ENCODE measurements around the gene LPCAT2.

Gene LPCAT2

GRCh38 chr16:55508941-55509931, at the start of gene LPCAT2:
TSS of gene LPCAT2 (plus strand) at chr16:55509072. CDS start at chr16:55509182, 110 bp downstream.
- DNase-seq (ENCODE audit: low read depth in 1 of 2, low spot score in 1 of 2), result peak in 1 of 2 donors; percentile 10

GRCh38 chr16:55462241-55462640, 46.6 kb upstream of the LPCAT2 start:
- DNase-seq (ENCODE audit: low read depth in 1 of 2, low spot score in 1 of 2), result no peak

GRCh38 chr16:55464375-55464774, 44.5 kb upstream of the LPCAT2 start:
- DNase-seq (ENCODE audit: low read depth in 1 of 2, low spot score in 1 of 2), result no peak

- peak; percentile 78 to 79 for DNase-seq (ENCODE audit: low read depth in 1 of 2, low spot score in 1 of 2)
Observed at GRCh38 chr16:55465077-55465896, 43.6 kb upstream of the LPCAT2 start.

- DNase-seq (ENCODE audit: low read depth in 1 of 2, low spot score in 1 of 2), result no peak
Observed at GRCh38 chr16:55466209-55466608, 42.7 kb upstream of the LPCAT2 start.

GRCh38 chr16:55467898-55468297, 41.0 kb upstream of the LPCAT2 start:
- DNase-seq (ENCODE audit: low read depth in 1 of 2, low spot score in 1 of 2), result no peak

- DNase-seq (ENCODE audit: low read depth in 1 of 2, low spot score in 1 of 2), result no peak
Observed at GRCh38 chr16:55468352-55468990, 40.4 kb upstream of the LPCAT2 start.

GRCh38 chr16:55469821-55470532, 38.9 kb upstream of the LPCAT2 start:
- no peak for DNase-seq (ENCODE audit: low read depth in 1 of 2, low spot score in 1 of 2)

- DNase-seq (ENCODE audit: low read depth in 1 of 2, low spot score in 1 of 2), result no peak
Observed at GRCh38 chr16:55470533-55471371, 38.1 kb upstream of the LPCAT2 start.

- DNase-seq (ENCODE audit: low read depth in 1 of 2, low spot score in 1 of 2), result no peak
Observed at GRCh38 chr16:55471448-55472097, 37.3 kb upstream of the LPCAT2 start.

GRCh38 chr16:55473587-55473986, 35.3 kb upstream of the LPCAT2 start:
- no peak for DNase-seq (ENCODE audit: low read depth in 1 of 2, low spot score in 1 of 2)

- no peak for DNase-seq (ENCODE audit: low read depth in 1 of 2, low spot score in 1 of 2)
Observed at GRCh38 chr16:55474821-55475220, 34.1 kb upstream of the LPCAT2 start.

- DNase-seq (ENCODE audit: low read depth in 1 of 2, low spot score in 1 of 2), result no peak
Observed at GRCh38 chr16:55475919-55476318, 33.0 kb upstream of the LPCAT2 start.

- DNase-seq (ENCODE audit: low read depth in 1 of 2, low spot score in 1 of 2), result no peak
Observed at GRCh38 chr16:55476625-55477533, 32.0 kb upstream of the LPCAT2 start.

- DNase-seq (ENCODE audit: low read depth in 1 of 2, low spot score in 1 of 2), result no peak
Observed at GRCh38 chr16:55477736-55478135, 31.1 kb upstream of the LPCAT2 start.

- DNase-seq (ENCODE audit: low read depth in 1 of 2, low spot score in 1 of 2), result no peak
Observed at GRCh38 chr16:55478827-55479429, 29.9 kb upstream of the LPCAT2 start, which contains the start of gene MMP2. TSS of gene MMP2 (plus strand) at chr16:55479198. CDS start at chr16:55479480, 282 bp downstream.

- no peak for DNase-seq (ENCODE audit: low read depth in 1 of 2, low spot score in 1 of 2)
Observed at GRCh38 chr16:55479430-55480140, 29.3 kb upstream of the LPCAT2 start.

Data from activated CD4-positive, alpha-beta T cell treated with anti-CD3 and anti-CD28 coated beads, Interleukin-2, amount 50 U/mL, for 24 hours (primary cell).